OCI-LY7 (cell line): Measurements from ENCODE around the gene SOX12. TPM values are rescaled to one million over a fixed set of nuclear protein-coding genes. Genes with fewer than 3 reads are reported as not detected.

Experiments used
- BruUV-seq: library from RNA; stranded (reverse); fragments of 400-500 nt; replicated peaks from 2 replicates; lab custom pipeline; 2021; lab: Mats Ljungman, UMichigan
- CTCF ChIA-PET: fragments of 300-600 bp; sonication (Branson Sonifier 250); formaldehyde crosslinking; loops from one replicate; lab custom pipeline; 2022; ENCODE audit warnings: antibody characterized with exemption; ENCODE audit not compliant: unreplicated experiment; lab: Charles Lee
- POLR2A ChIA-PET: fragments of 300-600 bp; sonication (Branson Sonifier 250); formaldehyde crosslinking; loops from one replicate; lab custom pipeline; 2022; ENCODE audit warnings: antibody characterized with exemption; lab: Charles Lee
- DNase-seq: peaks from one replicate; pipeline ENCODE4 v3.0.0-alpha.2; 2015; ENCODE audit warnings: low spot score
- H2AFZ ChIP-seq: fragments of 200-600 bp; sonication (generic), shearing (Covaris generic); 2 replicates; pipeline ENCODE4 v1.6.1; 2014; ENCODE audit warnings: mild to moderate bottlenecking, antibody characterized with exemption, low read length, moderate library complexity
- H3K27ac ChIP-seq: fragments of 200-600 bp; sonication (generic); 2 replicates; pipeline ENCODE4 v1.5.1; 2014; ENCODE audit warnings: mixed run types, low read depth, mild to moderate bottlenecking, moderate library complexity, low read length, inconsistent platforms; ENCODE audit not compliant: poor library complexity, severe bottlenecking
- H3K36me3 ChIP-seq: fragments of 200-600 bp; sonication (generic); 2 replicates; pipeline ENCODE4 v1.6.1; 2014; ENCODE audit warnings: mild to moderate bottlenecking, antibody characterized with exemption, low read length, moderate library complexity, mixed read lengths; ENCODE audit not compliant: insufficient read depth
- H3K4me1 ChIP-seq: fragments of 200-600 bp; sonication (generic); 2 replicates; pipeline ENCODE4 v1.5.1; 2014; ENCODE audit warnings: mild to moderate bottlenecking, low read length; ENCODE audit not compliant: insufficient read depth, poor library complexity, severe bottlenecking
- H3K4me2 ChIP-seq: fragments of 200-600 bp; sonication (generic); 2 replicates; pipeline ENCODE4 v1.6.1; 2014; ENCODE audit warnings: mild to moderate bottlenecking, low read length
- H3K4me3 ChIP-seq: fragments of 200-600 bp; sonication (generic); 2 replicates; pipeline ENCODE4 v1.5.1; 2014; ENCODE audit warnings: mild to moderate bottlenecking, low read depth, low read length; ENCODE audit not compliant: poor library complexity, severe bottlenecking
- H3K79me2 ChIP-seq: fragments of 200-600 bp; sonication (generic); 2 replicates; pipeline ENCODE4 v1.6.1; 2016; ENCODE audit warnings: low read depth, mild to moderate bottlenecking, low read length, moderate library complexity, mixed read lengths; ENCODE audit not compliant: insufficient read depth
- H3K9me2 ChIP-seq: fragments of 200-600 bp; sonication (generic); 2 replicates; pipeline ENCODE4 v1.6.1; 2016; ENCODE audit warnings: mild to moderate bottlenecking, low read length, mixed read lengths; ENCODE audit not compliant: insufficient read depth
- H3K9me3 ChIP-seq: fragments of 200-600 bp; sonication (generic); 2 replicates; pipeline ENCODE4 v1.6.1; 2014; ENCODE audit warnings: mild to moderate bottlenecking, mixed run types, low read length, mixed read lengths
- H4K20me1 ChIP-seq: fragments of 200-600 bp; sonication (generic); 2 replicates; pipeline ENCODE4 v1.6.1; 2014; ENCODE audit warnings: mild to moderate bottlenecking, antibody characterized with exemption, low read length, moderate library complexity, mixed read lengths; ENCODE audit not compliant: insufficient read depth
- CTCF ChIP-seq: fragments of 200-600 bp; sonication (generic); conservative IDR thresholded peaks from 2 replicates; pipeline ENCODE4 v1.5.1; 2014; ENCODE audit warnings: mild to moderate bottlenecking, antibody characterized with exemption, low read length, moderate library complexity, mixed read lengths
- EZH2phosphoT487 ChIP-seq: fragments of 200-600 bp; sonication (generic); IDR thresholded peaks from 2 replicates; pipeline ENCODE4 v1.6.1; 2018; ENCODE audit warnings: low read depth, borderline replicate concordance, mild to moderate bottlenecking, mixed run types, antibody characterized with exemption, low read length, moderate library complexity, mixed read lengths
- intact Hi-C: fragments of 100-400 bp; cut with micrococcal nuclease; formaldehyde crosslinking; loops from one replicate; pipeline ENCODE4 v1.10.0; 2022; ENCODE audit not compliant: unreplicated experiment
- total RNA-seq, 2 experiments: library from RNA; depleted of rRNA in 1 of 2; stranded (reverse); fragments of >200 nt in 1 of 2; shearing (Covaris generic) in 1 of 2; gene quantifications; 2 replicates each; pipeline ENCODE4 v1.2.3, GENCODE V29; 2014 to 2022

The SOX12 gene
- total RNA-seq, 2 experiments from 2014 or later, result 16.4 to 43.8 TPM

- intact Hi-C loops, result no loop called here
- peaks cover 19% of the 10 kb centered on the region; the same call in 1 of the 2 replicates for H4K20me1 ChIP-seq
- DNase-seq, result no peak
- peak overlapping the region; percentile 91 for H3K4me2 ChIP-seq
- no peaks in the 10 kb centered on the region for H3K9me2 ChIP-seq
- no peak for TF ChIP-seq EZH2phosphoT487
- H3K4me3 ChIP-seq, result peak overlapping the region; percentile 98
- ChIA-PET CTCF (no interaction called here), POLR2A (interaction anchor here (0.5 to 0.7 kb wide), 4 partner anchors 38 to 1698 kb away, joined by 3 to 5 read pairs (median 4); no protein-coding TSS in a partner anchor)
- H3K79me2 ChIP-seq, result peaks cover 35% of the 10 kb centered on the region
- H3K36me3 ChIP-seq, result peaks cover 36% of the 10 kb centered on the region
- H2AFZ ChIP-seq, result no peak overlapping the region
- peak overlapping the region; percentile 85 for H3K27ac ChIP-seq
- no peaks in the 10 kb centered on the region for H3K9me3 ChIP-seq
- peaks cover 30% of the 10 kb centered on the region for H3K4me1 ChIP-seq
- no TSS peak for BruUV-seq
Observed at GRCh38 chr20:328027-328974, 2.9 kb downstream of the SOX12 start.

GRCh38 chr20:328975-329695 lies 3.8 kb downstream of the SOX12 start:
- DNase-seq, result no peak
- H3K9me3 ChIP-seq, result no peaks in the 10 kb centered on the region
- H3K27ac ChIP-seq, result peak overlapping the region; percentile 16
- no peak overlapping the region for H2AFZ ChIP-seq
- H3K4me1 ChIP-seq, result peaks cover 24% of the 10 kb centered on the region
- TF ChIP-seq EZH2phosphoT487 (no peak), CTCF (no peak)
- peak overlapping the region; percentile 91 for H3K4me2 ChIP-seq
- intact Hi-C loops, result no loop called here
- no peaks in the 10 kb centered on the region for H3K9me2 ChIP-seq
- H3K4me3 ChIP-seq, result peak overlapping the region; percentile 98
- BruUV-seq, result no TSS peak
- H3K36me3 ChIP-seq, result peaks cover 36% of the 10 kb centered on the region
- peaks cover 35% of the 10 kb centered on the region for H3K79me2 ChIP-seq
- H4K20me1 ChIP-seq, result peaks cover 19% of the 10 kb centered on the region; the same call in 1 of the 2 replicates
- ChIA-PET POLR2A (interaction anchor here (0.5 to 0.7 kb wide), 3 partner anchors 37 to 168 kb away, joined by 3 to 5 read pairs (median 4); no protein-coding TSS in a partner anchor), CTCF (interaction anchor here (0.6 kb wide), 1 partner anchor 28 kb away, joined by 3 read pairs; no protein-coding TSS in a partner anchor)

- BruUV-seq, result no TSS peak
- intact Hi-C loops, result loop anchor here (1.0 to 2.0 kb wide), 2 partner anchors 63 to 121 kb away; no protein-coding TSS in a partner anchor
- H3K4me2 ChIP-seq, result peak overlapping the region; percentile 91
Observed at GRCh38 chr20:329851-330232, 4.5 kb downstream of the SOX12 start.

More at GRCh38 chr20:329851-330232, 4.5 kb downstream of the SOX12 start:
- Histone ChIP-seq H3K4me3 (no peak overlapping the region), H4K20me1 (peaks cover 19% of the 10 kb centered on the region; the same call in 1 of the 2 replicates), H3K9me3 (no peaks in the 10 kb centered on the region), H3K4me1 (peaks cover 24% of the 10 kb centered on the region), H3K27ac (no peak overlapping the region), H2AFZ (no peak overlapping the region), H3K9me2 (no peaks in the 10 kb centered on the region), H3K79me2 (peaks cover 35% of the 10 kb centered on the region), H3K36me3 (peaks cover 36% of the 10 kb centered on the region)
- DNase-seq, result no peak
- TF ChIP-seq CTCF (no peak), EZH2phosphoT487 (no peak)
- ChIA-PET POLR2A (no interaction called here), CTCF (interaction anchor here (0.6 to 1.1 kb wide), 4 partner anchors 20 to 137 kb away, joined by 3 to 4 read pairs (median 3); no protein-coding TSS in a partner anchor)
